Measurements from ENCODE around the gene CZIB. TPM values are rescaled to one million over a fixed set of nuclear protein-coding genes. Genes with fewer than 3 reads are reported as not detected.

CZIB gene
- polyA plus RNA-seq, 1 donor from 2014 or later = 103 TPM

Other genes starting within 250 kb of the CZIB start
- gene PODN, start 158.4 kb downstream of the CZIB start, polyA plus RNA-seq = 0.07 and 0.20 TPM in 2 replicates
- not detected in 2 replicates for gene SLC1A7, start 78.0 kb downstream of the CZIB start, polyA plus RNA-seq
- gene CPT2, start 23.8 kb downstream of the CZIB start, polyA plus RNA-seq = 5.2 and 5.3 TPM in 2 replicates
- 42.6 and 53.3 TPM in 2 replicates for gene MAGOH, start 17.9 kb upstream of the CZIB start, polyA plus RNA-seq
- 65.8 TPM in 2 replicates for gene LRP8, start 107.4 kb upstream of the CZIB start, polyA plus RNA-seq
- not detected in 2 replicates for gene DMRTB1, start 238.8 kb upstream of the CZIB start, polyA plus RNA-seq